GM20000 (cell line): ENCODE measurements around the gene AOPEP.
"Not testable (repeated sequence)": the region's sequence is repeated elsewhere in the genome, so short reads cannot be mapped to it uniquely, and the experiment has no call there.

Experiments used
- DNase-seq: peaks from one replicate; pipeline ENCODE4 v3.0.0; 2012; ENCODE audit warnings: low spot score
- TF ChIP-seq, protein P1 (sequence below): IDR thresholded peaks from 2 replicates; pipeline ENCODE4 v1.5.1; 2012; ENCODE audit warnings: mild to moderate bottlenecking, control low read depth; ENCODE audit errors: extremely low read depth, missing control alignments

AOPEP gene

DNA sequence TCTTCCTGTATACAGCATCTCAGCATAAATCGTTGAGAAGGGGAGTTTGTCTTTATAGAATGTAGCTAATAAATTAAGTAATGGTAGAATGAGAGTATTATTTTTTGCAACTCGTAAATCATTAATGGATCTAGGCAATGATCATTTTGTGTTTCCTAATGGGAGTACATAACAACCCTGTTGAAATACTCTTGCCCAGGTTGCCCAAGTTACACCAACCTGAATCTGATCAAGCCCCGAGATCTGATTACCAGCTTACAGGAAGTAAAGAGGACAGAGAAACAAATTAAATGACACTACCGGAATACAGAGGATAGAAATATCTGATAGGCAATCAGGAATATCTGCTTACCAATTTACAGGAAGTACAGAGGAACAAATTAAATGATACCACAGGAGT, 107.3 kb downstream of the AOPEP start:
- DNase-seq = no peak
- TF ChIP-seq, protein P1, sequence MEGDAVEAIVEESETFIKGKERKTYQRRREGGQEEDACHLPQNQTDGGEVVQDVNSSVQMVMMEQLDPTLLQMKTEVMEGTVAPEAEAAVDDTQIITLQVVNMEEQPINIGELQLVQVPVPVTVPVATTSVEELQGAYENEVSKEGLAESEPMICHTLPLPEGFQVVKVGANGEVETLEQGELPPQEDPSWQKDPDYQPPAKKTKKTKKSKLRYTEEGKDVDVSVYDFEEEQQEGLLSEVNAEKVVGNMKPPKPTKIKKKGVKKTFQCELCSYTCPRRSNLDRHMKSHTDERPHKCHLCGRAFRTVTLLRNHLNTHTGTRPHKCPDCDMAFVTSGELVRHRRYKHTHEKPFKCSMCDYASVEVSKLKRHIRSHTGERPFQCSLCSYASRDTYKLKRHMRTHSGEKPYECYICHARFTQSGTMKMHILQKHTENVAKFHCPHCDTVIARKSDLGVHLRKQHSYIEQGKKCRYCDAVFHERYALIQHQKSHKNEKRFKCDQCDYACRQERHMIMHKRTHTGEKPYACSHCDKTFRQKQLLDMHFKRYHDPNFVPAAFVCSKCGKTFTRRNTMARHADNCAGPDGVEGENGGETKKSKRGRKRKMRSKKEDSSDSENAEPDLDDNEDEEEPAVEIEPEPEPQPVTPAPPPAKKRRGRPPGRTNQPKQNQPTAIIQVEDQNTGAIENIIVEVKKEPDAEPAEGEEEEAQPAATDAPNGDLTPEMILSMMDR = no peak

- TF ChIP-seq, protein P1 = no peak
- no peak for DNase-seq
These were observed 110.9 kb downstream of the AOPEP start for GRCh38 chr9:94837404-94837803.

DNA sequence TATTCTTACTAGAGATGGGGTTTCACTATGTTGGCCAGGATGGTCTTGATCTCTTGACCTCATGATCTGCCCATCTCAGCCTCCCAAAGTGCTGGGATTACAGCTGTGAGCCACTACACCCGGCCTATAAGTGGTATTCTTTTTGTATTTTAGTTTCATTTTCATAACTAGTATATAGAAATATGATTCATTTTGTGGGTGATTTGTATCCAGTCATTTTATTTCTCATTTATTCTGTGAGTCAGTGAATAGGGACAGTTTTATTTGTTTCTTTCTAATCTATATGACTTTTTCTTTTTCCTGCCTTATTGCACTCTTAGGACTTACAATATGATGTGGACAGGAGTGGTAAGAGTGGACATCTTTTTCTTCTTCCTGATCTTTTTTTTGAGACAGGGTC, 112.9 kb downstream of the AOPEP start:
- no peak for DNase-seq
- TF ChIP-seq, protein P1 = no peak

- DNase-seq = no peak
- TF ChIP-seq, protein P1 = no peak
These were observed 114.2 kb downstream of the AOPEP start for GRCh38 chr9:94840738-94841137.

DNA sequence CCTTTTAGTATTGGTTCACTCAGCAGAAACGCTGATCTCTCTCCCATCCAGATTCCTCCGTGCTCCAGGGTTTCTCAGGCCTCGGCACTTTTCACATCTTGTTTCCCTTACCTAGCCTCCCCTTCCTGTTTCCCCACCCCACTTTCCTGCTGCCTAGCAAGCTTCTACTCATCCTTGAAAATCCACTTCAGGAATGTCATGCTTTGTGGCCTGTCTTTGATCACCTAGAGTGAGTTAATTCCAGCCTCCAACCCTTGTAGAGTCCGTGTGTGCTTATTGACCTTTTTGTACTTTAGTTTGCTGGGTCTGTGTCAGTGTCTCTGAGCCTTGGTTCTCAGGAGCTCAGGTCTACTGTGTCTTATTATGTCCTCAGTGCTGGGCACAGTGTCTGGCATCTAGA, 116.6 kb downstream of the AOPEP start:
- DNase-seq = no peak
- TF ChIP-seq, protein P1 = no peak

GRCh38 chr9:94846739-94847138, 120.2 kb downstream of the AOPEP start:
- TF ChIP-seq, protein P1 = no peak
- no peak for DNase-seq

GRCh38 chr9:94847486-94847885, 121.0 kb downstream of the AOPEP start:
- TF ChIP-seq, protein P1 = no peak
- no peak for DNase-seq

DNA sequence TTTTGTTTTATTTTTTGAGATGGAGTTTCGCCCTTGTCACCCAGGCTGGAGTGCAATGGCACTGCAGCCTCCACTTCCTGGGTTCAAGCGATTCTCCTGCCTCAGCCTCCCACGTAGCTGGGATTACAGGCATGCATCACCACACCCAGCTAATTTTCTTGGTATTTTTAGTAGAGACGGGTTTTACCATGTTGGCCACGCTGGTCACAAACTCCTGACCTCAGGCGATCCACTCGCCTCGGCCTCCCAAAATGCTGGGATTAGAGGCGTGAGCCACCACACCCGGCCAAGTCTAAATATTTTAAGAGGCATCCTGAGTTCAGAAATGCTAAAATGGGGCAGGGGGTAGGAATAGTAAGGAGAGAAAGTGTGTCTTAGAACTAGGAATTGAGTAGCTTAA, 122.3 kb downstream of the AOPEP start:
- DNase-seq = not testable (repeated sequence)
